ENCODE results near the gene CEACAM7.

GRCh38 chr19:41700381-41701195 is 12.5 kb upstream of the CEACAM7 start:
- TF ChIP-seq POLR2AphosphoS5 (IDR thresholded peaks at IDR 0.05; ENCODE audit: low read depth) (no peak), CTCF (IDR thresholded peaks at IDR 0.05; ENCODE audit: insufficient read depth, low read length) (no peak), REST (IDR thresholded peaks at IDR 0.05; ENCODE audit: insufficient replicate concordance, low read depth) (no peak)

Measured in HL-60 (cell line).